Measurements from ENCODE around the gene PTPRG. TPM values are rescaled to one million over a fixed set of nuclear protein-coding genes. Genes with fewer than 3 reads are reported as not detected.

The PTPRG gene
- total and polyA plus RNA-seq, 2 experiments from 2014 or later: 15.2 to 45.7 TPM

- H3K27ac ChIP-seq: no peak overlapping the region
- H3K4me1 ChIP-seq (ENCODE audit: low read depth): no peaks in the 10 kb centered on the region
- no peak overlapping the region for H3K4me3 ChIP-seq
- TF ChIP-seq CTCF (IDR thresholded peaks at IDR 0.05; ENCODE audit: low read depth, low read length): no peak
- no peaks in the 10 kb centered on the region for H3K36me3 ChIP-seq
- H3K27me3 ChIP-seq: no peaks in the 10 kb centered on the region
- no peak for DNase-seq (ENCODE audit: low read depth in 1 of 2, low spot score in 1 of 2)
- H3K9me3 ChIP-seq (ENCODE audit: low read depth): no peaks in the 10 kb centered on the region
Measured at GRCh38 chr3:62319570-62320243, 758.3 kb downstream of the PTPRG start.

GRCh38 chr3:62323241-62323640 is 761.9 kb downstream of the PTPRG start:
- Histone ChIP-seq H3K4me1 (ENCODE audit: low read depth) (no peaks in the 10 kb centered on the region), H3K4me3 (no peak overlapping the region), H3K27ac (no peak overlapping the region), H3K36me3 (no peaks in the 10 kb centered on the region), H3K27me3 (no peaks in the 10 kb centered on the region), H3K9me3 (ENCODE audit: low read depth) (no peaks in the 10 kb centered on the region)
- TF ChIP-seq CTCF (IDR thresholded peaks at IDR 0.05; ENCODE audit: low read depth, low read length): no peak
- DNase-seq (ENCODE audit: low read depth in 1 of 2, low spot score in 1 of 2): no peak

- H3K27ac ChIP-seq: no peak overlapping the region
- TF ChIP-seq CTCF (IDR thresholded peaks at IDR 0.05; ENCODE audit: low read depth, low read length): no peak
- no peaks in the 10 kb centered on the region for H3K36me3 ChIP-seq
Measured at GRCh38 chr3:62325896-62326295, 764.5 kb downstream of the PTPRG start.

GRCh38 chr3:62329971-62330370 is 768.6 kb downstream of the PTPRG start:
- H3K9me3 ChIP-seq (ENCODE audit: low read depth): no peaks in the 10 kb centered on the region
- no peak for TF ChIP-seq CTCF (IDR thresholded peaks at IDR 0.05; ENCODE audit: low read depth, low read length)
- DNase-seq (ENCODE audit: low read depth in 1 of 2, low spot score in 1 of 2): no peak
- no peak overlapping the region for H3K27ac ChIP-seq
- H3K27me3 ChIP-seq: no peaks in the 10 kb centered on the region
- no peaks in the 10 kb centered on the region for H3K36me3 ChIP-seq
- no peak overlapping the region for H3K4me3 ChIP-seq
- no peaks in the 10 kb centered on the region for H3K4me1 ChIP-seq (ENCODE audit: low read depth)

More at GRCh38 chr3:62325896-62326295, 764.5 kb downstream of the PTPRG start:
- Histone ChIP-seq H3K27me3 (no peaks in the 10 kb centered on the region), H3K4me3 (no peak overlapping the region), H3K9me3 (ENCODE audit: low read depth) (no peaks in the 10 kb centered on the region), H3K4me1 (ENCODE audit: low read depth) (no peaks in the 10 kb centered on the region)
- no peak for DNase-seq (ENCODE audit: low read depth in 1 of 2, low spot score in 1 of 2)

GRCh38 chr3:62332017-62332416 is 770.6 kb downstream of the PTPRG start:
- no peak for TF ChIP-seq CTCF (IDR thresholded peaks at IDR 0.05; ENCODE audit: low read depth, low read length)

More at GRCh38 chr3:62332017-62332416, 770.6 kb downstream of the PTPRG start:
- Histone ChIP-seq H3K4me1 (ENCODE audit: low read depth) (no peaks in the 10 kb centered on the region), H3K4me3 (no peak overlapping the region), H3K36me3 (no peaks in the 10 kb centered on the region), H3K9me3 (ENCODE audit: low read depth) (no peaks in the 10 kb centered on the region), H3K27me3 (no peaks in the 10 kb centered on the region), H3K27ac (no peak overlapping the region)
- no peak for DNase-seq (ENCODE audit: low read depth in 1 of 2, low spot score in 1 of 2)
